ENCODE data around the gene NUMA1. TPM values are rescaled to one million over a fixed set of nuclear protein-coding genes. Genes with fewer than 3 reads are reported as not detected.

The NUMA1 gene
- total and polyA plus RNA-seq, 2 experiments from 2014 or later: 33.2 to 104 TPM

DNA sequence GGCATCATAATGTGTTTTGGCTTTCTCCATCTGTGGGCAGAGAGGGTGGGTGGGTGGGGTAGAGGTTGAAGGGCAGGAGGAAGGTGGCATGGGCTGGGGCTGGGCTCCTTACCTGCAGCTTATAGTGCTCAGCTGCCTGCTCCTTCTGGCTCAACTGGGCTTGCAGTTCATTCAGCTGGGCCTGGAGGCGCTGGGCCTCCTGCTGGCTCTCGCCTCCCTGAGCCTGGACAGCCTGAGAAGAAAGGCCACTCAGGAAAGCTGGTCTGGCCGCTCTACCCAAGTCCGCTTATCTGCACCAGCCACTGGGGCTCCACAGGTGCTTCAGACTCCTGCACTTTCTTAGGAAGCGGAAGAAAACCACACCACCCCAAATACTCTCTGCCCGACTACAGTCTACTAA is 71.2 kb downstream of the NUMA1 start (continued):
- TF ChIP-seq, protein P1, sequence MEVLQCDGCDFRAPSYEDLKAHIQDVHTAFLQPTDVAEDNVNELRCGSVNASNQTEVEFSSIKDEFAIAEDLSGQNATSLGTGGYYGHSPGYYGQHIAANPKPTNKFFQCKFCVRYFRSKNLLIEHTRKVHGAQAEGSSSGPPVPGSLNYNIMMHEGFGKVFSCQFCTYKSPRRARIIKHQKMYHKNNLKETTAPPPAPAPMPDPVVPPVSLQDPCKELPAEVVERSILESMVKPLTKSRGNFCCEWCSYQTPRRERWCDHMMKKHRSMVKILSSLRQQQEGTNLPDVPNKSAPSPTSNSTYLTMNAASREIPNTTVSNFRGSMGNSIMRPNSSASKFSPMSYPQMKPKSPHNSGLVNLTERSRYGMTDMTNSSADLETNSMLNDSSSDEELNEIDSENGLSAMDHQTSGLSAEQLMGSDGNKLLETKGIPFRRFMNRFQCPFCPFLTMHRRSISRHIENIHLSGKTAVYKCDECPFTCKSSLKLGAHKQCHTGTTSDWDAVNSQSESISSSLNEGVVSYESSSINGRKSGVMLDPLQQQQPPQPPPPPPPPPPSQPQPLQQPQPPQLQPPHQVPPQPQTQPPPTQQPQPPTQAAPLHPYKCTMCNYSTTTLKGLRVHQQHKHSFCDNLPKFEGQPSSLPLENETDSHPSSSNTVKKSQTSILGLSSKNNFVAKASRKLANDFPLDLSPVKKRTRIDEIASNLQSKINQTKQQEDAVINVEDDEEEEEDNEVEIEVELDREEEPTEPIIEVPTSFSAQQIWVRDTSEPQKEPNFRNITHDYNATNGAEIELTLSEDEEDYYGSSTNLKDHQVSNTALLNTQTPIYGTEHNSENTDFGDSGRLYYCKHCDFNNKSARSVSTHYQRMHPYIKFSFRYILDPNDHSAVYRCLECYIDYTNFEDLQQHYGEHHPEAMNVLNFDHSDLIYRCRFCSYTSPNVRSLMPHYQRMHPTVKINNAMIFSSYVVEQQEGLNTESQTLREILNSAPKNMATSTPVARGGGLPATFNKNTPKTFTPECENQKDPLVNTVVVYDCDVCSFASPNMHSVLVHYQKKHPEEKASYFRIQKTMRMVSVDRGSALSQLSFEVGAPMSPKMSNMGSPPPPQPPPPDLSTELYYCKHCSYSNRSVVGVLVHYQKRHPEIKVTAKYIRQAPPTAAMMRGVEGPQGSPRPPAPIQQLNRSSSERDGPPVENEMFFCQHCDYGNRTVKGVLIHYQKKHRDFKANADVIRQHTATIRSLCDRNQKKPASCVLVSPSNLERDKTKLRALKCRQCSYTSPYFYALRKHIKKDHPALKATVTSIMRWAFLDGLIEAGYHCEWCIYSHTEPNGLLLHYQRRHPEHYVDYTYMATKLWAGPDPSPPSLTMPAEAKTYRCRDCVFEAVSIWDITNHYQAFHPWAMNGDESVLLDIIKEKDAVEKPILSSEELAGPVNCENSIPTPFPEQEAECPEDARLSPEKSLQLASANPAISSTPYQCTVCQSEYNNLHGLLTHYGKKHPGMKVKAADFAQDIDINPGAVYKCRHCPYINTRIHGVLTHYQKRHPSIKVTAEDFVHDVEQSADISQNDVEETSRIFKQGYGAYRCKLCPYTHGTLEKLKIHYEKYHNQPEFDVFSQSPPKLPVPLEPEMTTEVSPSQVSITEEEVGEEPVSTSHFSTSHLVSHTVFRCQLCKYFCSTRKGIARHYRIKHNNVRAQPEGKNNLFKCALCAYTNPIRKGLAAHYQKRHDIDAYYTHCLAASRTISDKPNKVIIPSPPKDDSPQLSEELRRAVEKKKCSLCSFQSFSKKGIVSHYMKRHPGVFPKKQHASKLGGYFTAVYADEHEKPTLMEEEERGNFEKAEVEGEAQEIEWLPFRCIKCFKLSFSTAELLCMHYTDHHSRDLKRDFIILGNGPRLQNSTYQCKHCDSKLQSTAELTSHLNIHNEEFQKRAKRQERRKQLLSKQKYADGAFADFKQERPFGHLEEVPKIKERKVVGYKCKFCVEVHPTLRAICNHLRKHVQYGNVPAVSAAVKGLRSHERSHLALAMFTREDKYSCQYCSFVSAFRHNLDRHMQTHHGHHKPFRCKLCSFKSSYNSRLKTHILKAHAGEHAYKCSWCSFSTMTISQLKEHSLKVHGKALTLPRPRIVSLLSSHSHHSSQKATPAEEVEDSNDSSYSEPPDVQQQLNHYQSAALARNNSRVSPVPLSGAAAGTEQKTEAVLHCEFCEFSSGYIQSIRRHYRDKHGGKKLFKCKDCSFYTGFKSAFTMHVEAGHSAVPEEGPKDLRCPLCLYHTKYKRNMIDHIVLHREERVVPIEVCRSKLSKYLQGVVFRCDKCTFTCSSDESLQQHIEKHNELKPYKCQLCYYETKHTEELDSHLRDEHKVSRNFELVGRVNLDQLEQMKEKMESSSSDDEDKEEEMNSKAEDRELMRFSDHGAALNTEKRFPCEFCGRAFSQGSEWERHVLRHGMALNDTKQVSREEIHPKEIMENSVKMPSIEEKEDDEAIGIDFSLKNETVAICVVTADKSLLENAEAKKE (CRISPR knock-in tag; IDR thresholded peaks at IDR 0.05): no peak
- TF ChIP-seq JUNB (IDR thresholded peaks at IDR 0.05; ENCODE audit: unreplicated experiment): no peak
- TF ChIP-seq, protein P2, sequence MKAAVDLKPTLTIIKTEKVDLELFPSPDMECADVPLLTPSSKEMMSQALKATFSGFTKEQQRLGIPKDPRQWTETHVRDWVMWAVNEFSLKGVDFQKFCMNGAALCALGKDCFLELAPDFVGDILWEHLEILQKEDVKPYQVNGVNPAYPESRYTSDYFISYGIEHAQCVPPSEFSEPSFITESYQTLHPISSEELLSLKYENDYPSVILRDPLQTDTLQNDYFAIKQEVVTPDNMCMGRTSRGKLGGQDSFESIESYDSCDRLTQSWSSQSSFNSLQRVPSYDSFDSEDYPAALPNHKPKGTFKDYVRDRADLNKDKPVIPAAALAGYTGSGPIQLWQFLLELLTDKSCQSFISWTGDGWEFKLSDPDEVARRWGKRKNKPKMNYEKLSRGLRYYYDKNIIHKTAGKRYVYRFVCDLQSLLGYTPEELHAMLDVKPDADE (IDR thresholded peaks at IDR 0.05): no peak

DNA sequence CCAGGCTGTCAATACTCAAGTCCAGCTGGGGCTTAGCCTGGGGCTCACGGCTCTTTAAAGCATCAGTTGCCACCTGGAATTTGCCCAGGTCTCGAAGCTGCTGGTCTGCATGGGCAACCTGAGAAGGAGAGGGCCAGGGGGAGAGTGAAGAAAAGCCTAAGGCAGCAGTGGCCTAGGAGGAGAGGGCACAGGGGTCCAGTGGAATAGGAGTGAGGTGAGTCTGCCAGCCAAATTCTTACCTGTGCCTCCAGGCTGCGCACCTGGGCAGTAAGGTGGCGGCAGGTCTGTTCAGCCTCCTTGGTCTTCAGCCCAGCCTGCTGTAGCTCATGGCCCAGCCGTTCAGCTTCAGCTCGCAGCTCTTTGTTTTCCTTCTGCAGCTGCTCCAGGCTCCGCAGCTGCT is 71.6 kb downstream of the NUMA1 start:
- Mint-ChIP-seq H3K27me3 (ENCODE audit: insufficient read depth, low read depth, poor library complexity) (peaks cover 34% of the 10 kb centered on the region), H3K4me3 (no peak overlapping the region), H3K36me3 (ENCODE audit: low read depth) (peaks cover 91% of the 10 kb centered on the region), H3K4me1 (no peaks in the 10 kb centered on the region), H3K9me3 (peaks cover 2% of the 10 kb centered on the region; the same call in 1 of the 3 replicates), H3K27ac (no peak overlapping the region)
- peaks cover 8% of the 10 kb centered on the region; the same call in 1 of the 2 replicates for H3K36me3 ChIP-seq (ENCODE audit: insufficient read depth)
- no peaks in the 10 kb centered on the region for H3K27me3 ChIP-seq (ENCODE audit: insufficient read depth)
- no peaks in the 10 kb centered on the region for H3K4me1 ChIP-seq (ENCODE audit: insufficient read depth)
- no peak overlapping the region for H3K27ac ChIP-seq (ENCODE audit: low read depth)
- H4K20me1 ChIP-seq (replicated peaks; ENCODE audit: insufficient read depth): peaks cover 25% of the 10 kb centered on the region
- DNase-seq (ENCODE audit: low spot score) (no peak), ATAC-seq (no peak)
- H2AFZ ChIP-seq: no peak overlapping the region
- no peaks in the 10 kb centered on the region for H3K9me2 ChIP-seq (ENCODE audit: insufficient read depth)
- no peak overlapping the region for H3K4me2 ChIP-seq
- H3K4me3 ChIP-seq: no peak overlapping the region
- peaks cover 3% of the 10 kb centered on the region; the same call in 1 of the 2 replicates for H3F3A ChIP-seq (replicated peaks; ENCODE audit: low read depth)
- H3K79me2 ChIP-seq (replicated peaks; ENCODE audit: insufficient read depth): no peaks in the 10 kb centered on the region
- TF ChIP-seq, protein P3, sequence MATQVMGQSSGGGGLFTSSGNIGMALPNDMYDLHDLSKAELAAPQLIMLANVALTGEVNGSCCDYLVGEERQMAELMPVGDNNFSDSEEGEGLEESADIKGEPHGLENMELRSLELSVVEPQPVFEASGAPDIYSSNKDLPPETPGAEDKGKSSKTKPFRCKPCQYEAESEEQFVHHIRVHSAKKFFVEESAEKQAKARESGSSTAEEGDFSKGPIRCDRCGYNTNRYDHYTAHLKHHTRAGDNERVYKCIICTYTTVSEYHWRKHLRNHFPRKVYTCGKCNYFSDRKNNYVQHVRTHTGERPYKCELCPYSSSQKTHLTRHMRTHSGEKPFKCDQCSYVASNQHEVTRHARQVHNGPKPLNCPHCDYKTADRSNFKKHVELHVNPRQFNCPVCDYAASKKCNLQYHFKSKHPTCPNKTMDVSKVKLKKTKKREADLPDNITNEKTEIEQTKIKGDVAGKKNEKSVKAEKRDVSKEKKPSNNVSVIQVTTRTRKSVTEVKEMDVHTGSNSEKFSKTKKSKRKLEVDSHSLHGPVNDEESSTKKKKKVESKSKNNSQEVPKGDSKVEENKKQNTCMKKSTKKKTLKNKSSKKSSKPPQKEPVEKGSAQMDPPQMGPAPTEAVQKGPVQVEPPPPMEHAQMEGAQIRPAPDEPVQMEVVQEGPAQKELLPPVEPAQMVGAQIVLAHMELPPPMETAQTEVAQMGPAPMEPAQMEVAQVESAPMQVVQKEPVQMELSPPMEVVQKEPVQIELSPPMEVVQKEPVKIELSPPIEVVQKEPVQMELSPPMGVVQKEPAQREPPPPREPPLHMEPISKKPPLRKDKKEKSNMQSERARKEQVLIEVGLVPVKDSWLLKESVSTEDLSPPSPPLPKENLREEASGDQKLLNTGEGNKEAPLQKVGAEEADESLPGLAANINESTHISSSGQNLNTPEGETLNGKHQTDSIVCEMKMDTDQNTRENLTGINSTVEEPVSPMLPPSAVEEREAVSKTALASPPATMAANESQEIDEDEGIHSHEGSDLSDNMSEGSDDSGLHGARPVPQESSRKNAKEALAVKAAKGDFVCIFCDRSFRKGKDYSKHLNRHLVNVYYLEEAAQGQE (IDR thresholded peaks at IDR 0.05; ENCODE audit: unreplicated experiment): no peak
- no peak for TF ChIP-seq STAT1 (IDR thresholded peaks at IDR 0.05; ENCODE audit: unreplicated experiment)
- no peak for TF ChIP-seq ZNF331 (CRISPR knock-in tag; IDR thresholded peaks at IDR 0.05; ENCODE audit: low read depth)
- TF ChIP-seq, protein P2 (IDR thresholded peaks at IDR 0.05): no peak
- no peak for TF ChIP-seq ZNF114 (CRISPR knock-in tag; IDR thresholded peaks at IDR 0.05)
